HG02884 (cell line): ENCODE data around the gene HEATR5A.
"Not testable (repeated sequence)": the region's sequence is repeated elsewhere in the genome, so short reads cannot be mapped to it uniquely, and the experiment has no call there.

Experiments used
- ATAC-seq: cut with Tn5 transposase; IDR thresholded peaks from one replicate; pipeline ENCODE4 v1.9.1; 2021; ENCODE audit warnings: mild to moderate bottlenecking, moderate library complexity; ENCODE audit not compliant: unreplicated experiment

HEATR5A gene

GRCh38 chr14:31420319-31421111 is at the start of gene HEATR5A:
Gene HEATR5A (minus strand): TSS chr14:31420550. CDS start chr14:31402975, 17,575 bp downstream.
- ATAC-seq, result peak; percentile 94

GRCh38 chr14:31466554-31466953 is 46.2 kb upstream of the HEATR5A start:
- no peak for ATAC-seq

- ATAC-seq, result no peak
Measured at GRCh38 chr14:31465111-31465510, 44.8 kb upstream of the HEATR5A start.

GRCh38 chr14:31462450-31462849 is 42.1 kb upstream of the HEATR5A start:
- not testable (repeated sequence) for ATAC-seq

GRCh38 chr14:31461545-31461944 is 41.2 kb upstream of the HEATR5A start:
- no peak for ATAC-seq

- ATAC-seq, result no peak
Measured at GRCh38 chr14:31457665-31458659, 37.6 kb upstream of the HEATR5A start.

- ATAC-seq, result peak; percentile 98
Measured at GRCh38 chr14:31456841-31457664, 36.7 kb upstream of the HEATR5A start, which contains the start of gene DTD2. Gene DTD2 (minus strand): TSS chr14:31457506. CDS start chr14:31457393, 113 bp downstream.

GRCh38 chr14:31449971-31450610 is 29.7 kb upstream of the HEATR5A start:
- ATAC-seq, result no peak

GRCh38 chr14:31449136-31449535 is 28.8 kb upstream of the HEATR5A start:
- no peak for ATAC-seq

- no peak for ATAC-seq
Measured at GRCh38 chr14:31445703-31446102, 25.4 kb upstream of the HEATR5A start.

- ATAC-seq, result no peak
Measured at GRCh38 chr14:31442284-31442683, 21.9 kb upstream of the HEATR5A start.

GRCh38 chr14:31441273-31442111 is 21.1 kb upstream of the HEATR5A start:
- no peak for ATAC-seq

- ATAC-seq, result no peak
Measured at GRCh38 chr14:31440280-31440679, 19.9 kb upstream of the HEATR5A start.

- ATAC-seq, result no peak
Measured at GRCh38 chr14:31439561-31439960, 19.2 kb upstream of the HEATR5A start.

- not testable (repeated sequence) for ATAC-seq
Measured at GRCh38 chr14:31437045-31437691, 16.8 kb upstream of the HEATR5A start.

GRCh38 chr14:31435276-31435675 is 14.9 kb upstream of the HEATR5A start:
- no peak for ATAC-seq

- ATAC-seq, result no peak
Measured at GRCh38 chr14:31430634-31431264, 10.4 kb upstream of the HEATR5A start.

GRCh38 chr14:31429791-31430190 is 9.4 kb upstream of the HEATR5A start:
- no peak for ATAC-seq
